ENCODE measurements around the gene MAN2A2.

DNA sequence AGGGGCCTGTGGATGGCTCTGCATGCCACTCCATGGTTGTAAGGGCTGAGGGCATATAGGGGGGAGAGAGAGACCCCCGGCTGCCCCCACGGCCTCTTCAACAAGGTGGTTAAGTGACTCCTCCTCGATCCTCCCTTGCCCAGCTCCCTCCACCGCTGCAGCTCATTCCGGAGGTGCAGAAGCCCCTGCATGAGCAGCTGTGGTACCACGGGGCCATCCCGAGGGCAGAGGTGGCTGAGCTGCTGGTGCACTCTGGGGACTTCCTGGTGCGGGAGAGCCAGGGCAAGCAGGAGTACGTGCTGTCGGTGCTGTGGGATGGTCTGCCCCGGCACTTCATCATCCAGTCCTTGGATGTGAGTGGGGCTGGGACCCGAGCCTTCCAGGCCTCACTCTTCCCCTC is 12.3 kb upstream of the MAN2A2 start:
- TF ChIP-seq EGR1 (IDR thresholded peaks at IDR 0.05), result no peak
- TF ChIP-seq TEAD4 (IDR thresholded peaks at IDR 0.05), result no peak
- TF ChIP-seq REST (IDR thresholded peaks at IDR 0.05; ENCODE audit: low read depth), result no peak
- no peak for TF ChIP-seq RAD21 (IDR thresholded peaks at IDR 0.05; ENCODE audit: low read depth)
- TF ChIP-seq EP300 (IDR thresholded peaks at IDR 0.05; ENCODE audit: borderline replicate concordance), result no peak
- TF ChIP-seq NFIC (IDR thresholded peaks at IDR 0.05), result no peak
- no peak for TF ChIP-seq CEBPB (IDR thresholded peaks at IDR 0.05)
- TF ChIP-seq MAX (IDR thresholded peaks at IDR 0.05), result no peak
